GM21381 (cell line): Measurements from ENCODE around the gene MNT.

ENCODE experiments used
- ATAC-seq: cut with Tn5 transposase; IDR thresholded peaks from one replicate; pipeline ENCODE4 v1.9.1; 2021; ENCODE audit warnings: mild to moderate bottlenecking, moderate library complexity; ENCODE audit not compliant: unreplicated experiment

The MNT gene

DNA sequence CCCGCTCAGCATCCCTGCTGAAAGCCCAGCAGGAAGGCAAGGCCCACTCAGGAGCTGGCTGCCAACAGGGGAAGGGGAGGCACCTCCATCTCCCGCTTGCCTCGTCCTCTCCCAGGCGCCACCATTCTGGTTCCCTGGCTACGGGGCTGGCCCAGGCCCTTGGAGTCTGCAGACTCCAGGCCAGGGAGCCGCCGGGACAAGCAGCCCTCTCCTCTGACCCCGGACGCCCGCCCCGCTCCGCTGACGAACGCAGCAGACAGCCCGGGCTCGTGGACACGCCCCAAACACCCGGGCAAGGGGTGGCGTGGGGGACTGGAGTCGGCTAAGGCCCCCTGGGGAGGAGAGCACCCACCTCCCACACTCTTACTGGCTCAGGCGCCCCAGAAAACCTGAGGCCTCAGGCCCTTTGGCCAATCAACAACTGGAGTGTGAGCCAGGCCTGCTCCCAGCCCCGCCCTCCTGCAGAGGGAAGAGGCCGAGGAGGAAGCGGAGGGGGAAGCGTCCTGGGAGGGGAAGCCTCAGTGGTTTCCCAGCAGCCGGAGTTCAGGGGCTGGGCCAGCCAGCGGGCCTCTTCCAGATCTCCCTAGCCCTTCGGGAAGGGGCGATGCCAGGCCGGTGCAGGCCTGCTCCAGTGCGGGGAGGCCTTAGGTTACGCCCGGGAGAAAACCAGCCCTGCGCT lies 4.2 kb downstream of the MNT start:
- ATAC-seq, result no peak

- ATAC-seq, result no peak
Observed at GRCh38 chr17:2396192-2396567, 4.7 kb downstream of the MNT start.

DNA sequence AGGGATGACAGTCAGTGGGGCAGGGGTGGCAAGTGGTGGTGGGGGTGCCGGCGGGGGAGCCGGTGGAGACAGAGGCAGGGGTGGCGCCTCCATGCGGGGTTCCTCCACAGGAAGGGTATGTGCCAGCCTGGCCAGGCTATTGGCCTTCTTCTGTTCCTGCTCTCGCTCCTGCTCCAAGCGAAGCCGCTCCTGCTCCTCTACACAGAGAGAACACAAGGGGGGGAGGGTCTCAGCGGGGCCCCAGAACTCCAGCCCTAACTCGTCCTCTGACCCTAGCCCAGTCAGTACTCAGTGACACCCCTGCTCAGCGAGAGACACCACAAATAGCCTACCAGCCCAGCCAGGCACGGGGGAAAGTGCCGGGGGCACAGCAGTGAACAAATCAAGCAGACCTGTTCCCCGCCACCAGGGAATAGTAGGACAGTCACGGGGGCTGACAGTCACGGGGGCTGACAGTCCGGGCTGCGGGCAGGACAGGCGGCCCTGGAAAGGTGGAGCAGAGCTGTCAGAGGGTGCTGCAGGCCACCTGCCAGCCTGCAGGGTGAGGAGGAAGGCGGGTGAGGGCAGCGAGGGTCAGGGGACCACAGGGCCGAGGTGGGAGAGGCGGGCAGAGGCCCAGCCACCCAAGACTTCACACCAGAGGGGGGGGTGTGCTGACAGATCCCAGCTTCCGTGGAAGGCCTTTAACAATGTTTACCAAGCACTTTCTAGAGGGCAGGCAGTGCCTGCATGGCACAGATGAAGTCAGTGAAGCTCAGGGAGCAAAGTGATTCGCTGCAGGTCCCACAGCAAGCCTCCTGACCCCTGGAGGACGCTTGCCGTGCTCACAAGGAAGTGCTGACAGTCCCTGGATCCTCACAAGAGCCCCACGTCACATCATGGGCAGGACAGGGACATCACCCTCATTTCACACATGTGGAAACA lies 5.3 kb downstream of the MNT start:
- ATAC-seq, result no peak

GRCh38 chr17:2394775-2395201 lies 6.1 kb downstream of the MNT start:
- ATAC-seq, result no peak

DNA sequence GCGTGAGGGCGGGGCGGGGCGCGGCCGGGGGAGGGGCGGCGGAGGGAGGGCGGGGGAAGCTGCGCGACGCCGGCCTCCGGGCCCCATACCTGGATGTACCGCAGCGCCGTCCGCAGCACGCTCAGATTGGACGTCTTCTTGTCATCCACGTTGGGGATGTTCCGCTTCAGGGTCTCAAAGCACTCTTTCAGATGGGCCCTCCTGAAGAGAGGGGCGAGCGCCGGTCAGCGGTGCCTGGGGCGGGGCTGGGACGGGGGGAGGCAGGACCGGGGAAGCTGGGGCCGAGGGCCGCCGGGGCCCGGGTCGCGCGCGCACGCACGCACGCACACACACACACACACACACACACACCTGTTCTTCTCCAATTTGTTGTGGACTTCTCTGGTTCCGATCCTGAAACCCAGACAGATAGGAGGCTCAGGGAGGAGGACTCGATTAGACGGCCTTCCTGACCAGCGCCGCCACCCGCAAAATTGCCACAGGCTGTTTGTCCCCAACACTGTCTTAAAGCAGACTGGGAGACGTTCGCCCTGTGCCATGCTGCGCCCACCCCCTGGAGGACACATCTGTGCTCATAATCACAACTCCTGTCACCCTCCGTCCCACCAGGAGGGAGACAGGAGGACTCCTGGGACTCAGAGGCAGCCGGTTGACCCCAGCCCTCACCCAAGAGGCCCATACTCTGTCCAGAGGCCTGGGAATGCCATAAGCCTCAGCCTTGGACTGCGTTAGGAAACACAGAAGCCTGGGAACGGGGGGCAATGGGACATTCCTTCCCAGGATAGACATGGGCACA lies 6.7 kb downstream of the MNT start:
- ATAC-seq, result no peak

- peak; percentile 37 for ATAC-seq
Observed at GRCh38 chr17:2393174-2393953, 7.5 kb downstream of the MNT start.

DNA sequence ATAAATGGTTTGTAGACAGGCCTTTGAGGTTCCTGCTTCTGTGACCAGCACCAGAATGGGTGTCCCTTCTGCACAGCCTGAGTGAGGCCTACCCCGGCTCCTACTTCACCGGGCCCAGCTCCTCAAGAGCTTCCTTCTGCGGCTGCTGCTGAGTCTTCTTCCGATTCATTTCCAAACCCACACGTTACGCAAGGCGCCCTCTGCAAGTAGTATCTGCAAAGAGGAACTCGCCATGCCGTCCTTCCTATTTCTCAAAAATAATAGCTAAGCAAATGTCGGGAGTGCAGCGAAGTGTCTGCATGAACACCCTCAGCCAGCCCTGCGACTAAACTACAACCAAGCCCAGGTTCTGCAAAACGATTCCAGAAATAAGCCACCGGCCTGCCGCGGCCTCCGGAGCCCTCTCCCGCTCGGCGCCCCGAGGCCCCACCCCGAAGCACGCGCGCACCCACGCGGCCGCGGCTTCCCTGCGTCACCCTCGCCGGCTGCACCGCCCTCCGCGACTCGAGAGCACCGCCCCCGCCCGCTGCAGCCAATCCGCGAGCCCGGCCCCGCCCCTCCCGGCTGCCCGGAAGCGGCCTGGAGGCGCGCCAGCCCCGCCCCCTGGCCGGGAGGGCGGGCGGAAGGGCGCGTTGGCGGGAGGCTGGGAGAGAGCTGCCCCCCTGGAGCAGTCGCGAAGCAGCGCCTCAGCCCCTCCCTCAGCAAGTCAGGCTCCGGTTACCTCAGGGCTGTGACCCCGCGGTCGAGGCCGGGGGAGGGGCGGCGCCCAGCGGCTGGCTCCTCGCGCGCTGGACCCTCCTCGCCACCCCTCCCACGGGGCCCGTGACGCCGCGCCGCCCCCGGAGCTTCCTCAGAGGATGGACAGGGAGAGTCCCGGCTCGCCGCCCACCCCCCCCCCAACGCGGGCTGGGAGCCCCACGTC lies 8.3 kb downstream of the MNT start:
- ATAC-seq, result peak; percentile 51

DNA sequence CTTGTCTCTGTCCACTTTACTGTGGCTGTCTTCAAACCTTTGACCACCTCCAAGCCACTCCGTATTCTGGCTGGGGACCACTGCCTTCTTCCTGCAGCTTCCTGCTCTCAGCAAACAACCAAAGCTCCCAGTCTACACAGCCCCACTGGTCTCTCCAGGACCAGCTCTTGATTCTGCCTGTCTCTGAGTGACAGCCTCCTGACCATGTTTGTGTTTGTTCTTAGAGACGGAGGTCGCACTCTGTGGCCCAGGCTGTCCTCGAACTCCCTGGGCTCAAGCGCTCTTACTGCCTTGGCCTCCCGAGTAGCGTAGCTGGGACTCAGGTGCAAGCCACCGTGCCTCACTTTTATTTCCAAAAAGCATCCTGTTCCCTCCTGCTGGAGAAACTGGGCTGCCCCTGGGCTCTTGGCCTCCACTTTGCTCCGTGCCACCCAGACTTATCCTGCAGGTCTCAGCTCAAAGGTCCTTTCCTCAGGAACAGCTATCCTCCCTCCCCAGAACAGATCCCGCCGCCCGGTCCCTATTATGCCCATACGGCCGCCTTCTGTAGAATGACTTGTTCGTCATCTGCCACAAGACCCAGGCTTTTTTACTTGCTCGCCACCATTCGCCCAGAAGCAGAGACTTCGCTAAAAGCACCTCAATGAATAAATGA lies 9.1 kb downstream of the MNT start:
- no peak for ATAC-seq

GRCh38 chr17:2390199-2390836 lies 10.5 kb downstream of the MNT start:
- no peak for ATAC-seq

DNA sequence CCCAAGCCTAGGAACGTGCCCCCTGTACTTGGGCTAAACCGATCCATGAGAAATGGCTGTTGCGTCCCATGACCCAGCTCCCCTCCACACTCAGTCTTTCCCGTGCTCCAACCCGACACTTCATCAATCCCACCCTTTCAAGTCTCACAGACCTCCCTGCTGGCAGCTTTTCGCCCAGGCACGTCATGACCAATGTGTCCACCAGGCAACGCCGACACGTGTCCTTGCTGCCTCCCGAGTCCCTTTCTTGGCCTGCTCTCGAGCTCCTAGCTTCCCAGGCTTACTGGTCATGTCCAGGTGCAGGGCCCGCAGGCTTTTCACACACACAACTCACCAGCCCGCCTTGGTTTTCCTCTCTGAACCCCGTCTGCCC lies 12.2 kb downstream of the MNT start:
- ATAC-seq, result no peak

GRCh38 chr17:2388020-2388682 lies 12.7 kb downstream of the MNT start:
- no peak for ATAC-seq

DNA sequence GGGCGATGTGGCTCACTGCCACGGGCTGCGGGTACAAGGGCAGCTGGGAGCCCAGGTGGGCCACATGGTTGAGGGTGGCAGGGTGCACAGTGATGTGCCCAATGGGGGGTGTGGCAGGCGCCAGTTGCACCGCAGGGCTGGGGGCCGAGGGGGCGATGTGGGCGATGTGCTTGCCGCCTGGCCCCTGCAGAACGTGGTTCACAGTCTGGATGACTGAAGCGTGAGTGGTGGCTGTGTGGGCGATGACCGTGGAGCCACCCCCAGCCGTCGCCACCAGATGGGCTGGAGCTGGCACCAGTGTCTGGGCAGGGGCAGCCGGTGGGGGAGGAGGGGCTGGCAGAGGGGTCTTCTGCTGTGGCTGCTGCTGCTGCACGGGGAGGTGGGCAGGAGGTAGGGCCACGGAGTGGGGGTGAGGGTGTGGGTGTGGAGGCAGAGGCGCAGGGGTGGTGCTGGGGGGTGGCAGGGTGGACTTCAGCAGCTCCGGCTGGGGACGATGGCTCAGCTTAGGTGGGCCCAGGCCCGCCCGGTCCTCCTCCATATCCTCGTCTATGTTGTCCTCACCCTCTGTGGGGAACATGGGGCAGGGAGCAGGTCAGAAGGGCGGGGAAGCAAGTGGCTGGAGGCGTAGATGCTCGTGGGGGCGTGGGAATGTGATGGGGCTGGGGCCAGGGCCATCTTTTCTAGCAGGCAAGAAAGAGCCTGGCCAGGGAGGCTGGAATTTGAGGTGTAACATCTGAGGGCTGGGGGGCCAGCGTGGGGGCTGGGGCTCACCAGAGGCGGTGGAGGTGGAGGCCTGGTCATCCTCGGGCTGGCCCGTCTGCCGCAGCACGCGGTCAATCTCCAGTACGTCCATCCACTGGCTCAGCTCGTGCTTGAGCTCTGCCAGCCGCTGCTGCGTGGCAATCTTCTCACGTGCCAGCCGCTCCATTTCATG lies 13.5 kb downstream of the MNT start:
- ATAC-seq, result no peak

- ATAC-seq, result no peak
Observed at GRCh38 chr17:2386400-2387085, 14.3 kb downstream of the MNT start.

GRCh38 chr17:2385240-2386210 lies 15.3 kb downstream of the MNT start:
- ATAC-seq, result no peak

DNA sequence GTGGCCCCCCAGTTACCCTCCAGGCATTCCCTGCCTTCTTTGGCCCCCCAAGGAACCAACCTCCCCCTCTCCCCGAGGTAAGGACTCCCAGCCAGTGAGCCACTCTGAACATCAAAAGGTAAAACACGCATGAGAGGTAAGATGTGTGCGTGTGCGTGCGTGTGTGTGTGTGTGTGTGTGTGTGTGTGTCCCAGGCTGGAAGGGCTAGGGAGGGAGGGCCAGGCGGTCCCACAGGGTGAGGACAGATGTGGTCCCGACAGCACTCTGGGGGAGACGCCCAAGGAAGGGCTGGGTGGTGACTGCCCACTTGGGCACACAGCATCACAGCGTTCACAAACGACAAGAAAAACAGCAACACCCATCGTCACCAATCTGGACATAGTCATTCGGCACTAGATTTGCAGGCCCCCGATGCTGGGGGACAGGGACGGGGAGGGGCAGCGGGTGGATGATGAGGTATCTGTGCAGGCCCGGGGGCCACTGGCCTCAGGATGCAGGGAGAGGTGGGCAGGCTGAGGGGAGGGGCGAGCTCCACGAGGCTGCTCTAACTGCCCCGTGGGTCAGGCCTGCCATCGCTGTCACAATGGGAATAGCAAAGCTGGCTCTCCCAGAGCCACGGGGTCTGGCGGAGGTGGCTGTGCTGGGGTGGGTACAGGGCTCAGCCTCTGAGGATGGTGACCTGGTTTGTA lies 16.3 kb downstream of the MNT start:
- ATAC-seq, result no peak
